ENCODE results near the gene LHFPL4.
"Not testable (repeated sequence)": the region's sequence is repeated elsewhere in the genome, so short reads cannot be mapped to it uniquely, and the experiment has no call there.

LHFPL4 gene

GRCh38 chr3:9565316-9565715 is 11.7 kb upstream of the LHFPL4 start:
- TF ChIP-seq JUND (IDR thresholded peaks at IDR 0.05; ENCODE audit: low read depth): no peak
- DNase-seq (ENCODE audit: low read depth in 1 of 2, low spot score in 1 of 2): no peak
- in situ Hi-C loops (cut with HindIII; ENCODE audit: low pct_unique_long_range_greater_than_20kb, low sequenced_read_pairs): no loop called here

- no peak for TF ChIP-seq JUND (IDR thresholded peaks at IDR 0.05; ENCODE audit: low read depth)
- in situ Hi-C loops (cut with HindIII; ENCODE audit: low pct_unique_long_range_greater_than_20kb, low sequenced_read_pairs): no loop called here
- no peak for DNase-seq (ENCODE audit: low read depth in 1 of 2, low spot score in 1 of 2)
Measured at GRCh38 chr3:9563851-9564250, 10.2 kb upstream of the LHFPL4 start.

DNA sequence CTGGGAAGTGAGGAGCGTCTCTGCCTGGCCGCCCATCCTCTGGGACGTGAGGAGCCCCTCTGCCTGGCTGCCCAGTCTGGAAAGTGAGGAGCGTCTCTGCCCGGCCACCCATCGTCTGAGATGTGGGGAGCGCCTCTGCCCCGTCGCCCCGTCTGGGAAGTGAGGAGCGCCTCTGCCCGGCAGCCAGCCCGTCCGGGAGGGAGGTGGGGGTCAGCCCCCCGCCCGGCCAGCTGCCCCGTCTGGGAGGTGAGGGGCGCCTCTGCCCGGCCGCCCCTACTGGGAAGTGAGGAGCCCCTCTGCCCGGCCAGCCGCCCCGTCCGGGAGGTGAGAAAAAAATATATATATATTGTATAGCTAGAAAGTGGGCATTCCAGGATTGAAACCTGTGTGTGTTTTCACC is 6.4 kb upstream of the LHFPL4 start:
- DNase-seq (ENCODE audit: low read depth in 1 of 2, low spot score in 1 of 2); in situ Hi-C loops (cut with HindIII; ENCODE audit: low pct_unique_long_range_greater_than_20kb, low sequenced_read_pairs): not testable (repeated sequence)

DNA sequence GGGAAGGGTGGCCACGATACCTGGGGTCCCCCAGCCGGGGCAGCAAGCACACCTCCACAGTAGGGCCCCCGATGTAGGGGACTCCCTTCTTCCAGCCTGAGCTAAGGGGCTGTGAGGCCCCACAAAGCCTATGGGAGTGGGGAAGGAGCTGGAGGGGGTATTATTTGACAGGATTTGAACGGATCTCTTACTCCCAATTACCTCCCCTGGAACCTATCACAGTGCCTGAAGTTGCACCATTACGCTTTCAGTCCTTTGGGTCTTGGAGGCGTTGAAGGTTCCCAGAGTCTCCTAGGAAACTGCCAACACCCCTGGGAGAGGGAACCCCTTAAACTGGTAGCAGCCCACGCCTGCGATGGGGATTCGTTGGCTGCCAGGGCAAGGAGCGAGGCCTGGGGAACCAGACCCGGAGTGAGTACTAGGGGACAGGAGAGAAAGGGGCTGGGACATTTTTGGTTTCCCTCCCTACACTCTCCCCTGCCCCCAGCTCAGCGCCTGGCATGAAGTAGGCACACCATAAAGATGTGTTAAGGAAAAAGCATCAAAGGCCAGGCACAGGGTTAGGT is 409 bp upstream of the LHFPL4 start:
- in situ Hi-C loops (cut with HindIII; ENCODE audit: low pct_unique_long_range_greater_than_20kb, low sequenced_read_pairs): no loop called here
- no peak for TF ChIP-seq JUND (IDR thresholded peaks at IDR 0.05; ENCODE audit: low read depth)
- DNase-seq (ENCODE audit: low read depth in 1 of 2, low spot score in 1 of 2): no peak

- peak; percentile 89 to 97 for DNase-seq (ENCODE audit: low read depth in 1 of 2, low spot score in 1 of 2)
- in situ Hi-C loops (cut with HindIII; ENCODE audit: low pct_unique_long_range_greater_than_20kb, low sequenced_read_pairs): no loop called here
- TF ChIP-seq JUND (IDR thresholded peaks at IDR 0.05; ENCODE audit: low read depth): no peak
Measured at GRCh38 chr3:9552252-9552999, 1.2 kb downstream of the LHFPL4 start.

DNA sequence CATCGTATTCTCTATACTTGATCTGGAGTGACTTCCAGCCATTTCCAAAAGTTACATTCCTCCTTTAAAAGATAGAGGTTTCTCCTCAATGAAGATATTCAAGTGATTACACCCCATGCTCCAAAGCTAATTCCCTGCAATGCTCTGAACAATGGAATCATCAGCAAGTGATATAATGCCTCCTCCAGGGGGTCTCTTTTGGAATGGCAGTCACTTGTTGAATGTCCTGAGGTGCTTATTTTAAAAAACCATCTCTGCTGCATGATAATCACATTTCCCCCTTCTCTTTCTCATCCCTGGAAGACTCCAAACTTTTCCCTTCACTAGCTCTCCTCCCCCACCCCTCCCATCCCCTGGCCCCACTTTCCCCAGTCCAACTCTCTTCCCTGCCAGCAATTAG is 2.6 kb downstream of the LHFPL4 start:
- in situ Hi-C loops (cut with HindIII; ENCODE audit: low pct_unique_long_range_greater_than_20kb, low sequenced_read_pairs): no loop called here
- DNase-seq (ENCODE audit: low read depth in 1 of 2, low spot score in 1 of 2): no peak
- no peak for TF ChIP-seq JUND (IDR thresholded peaks at IDR 0.05; ENCODE audit: low read depth)

DNA sequence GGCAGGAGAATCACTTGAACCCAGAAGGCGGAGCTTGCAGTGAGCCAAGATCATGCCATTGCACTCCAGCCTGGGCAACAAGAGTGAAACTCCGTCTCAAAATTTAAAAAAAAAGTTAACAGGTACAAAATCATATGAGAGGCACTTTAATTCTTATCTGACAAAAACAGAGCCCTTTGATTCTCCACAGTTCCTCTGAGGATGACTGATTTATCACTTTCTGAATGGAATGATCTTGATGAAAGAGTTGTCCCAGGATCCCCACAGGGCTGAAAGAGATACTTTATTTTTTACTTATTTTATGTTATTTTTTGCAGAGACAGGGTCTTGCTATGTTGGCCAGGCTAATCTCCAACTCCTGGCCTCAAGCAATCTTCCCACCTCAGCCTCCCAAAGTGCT is 4.0 kb downstream of the LHFPL4 start:
- in situ Hi-C loops (cut with HindIII; ENCODE audit: low pct_unique_long_range_greater_than_20kb, low sequenced_read_pairs): no loop called here
- no peak for TF ChIP-seq JUND (IDR thresholded peaks at IDR 0.05; ENCODE audit: low read depth)

DNA sequence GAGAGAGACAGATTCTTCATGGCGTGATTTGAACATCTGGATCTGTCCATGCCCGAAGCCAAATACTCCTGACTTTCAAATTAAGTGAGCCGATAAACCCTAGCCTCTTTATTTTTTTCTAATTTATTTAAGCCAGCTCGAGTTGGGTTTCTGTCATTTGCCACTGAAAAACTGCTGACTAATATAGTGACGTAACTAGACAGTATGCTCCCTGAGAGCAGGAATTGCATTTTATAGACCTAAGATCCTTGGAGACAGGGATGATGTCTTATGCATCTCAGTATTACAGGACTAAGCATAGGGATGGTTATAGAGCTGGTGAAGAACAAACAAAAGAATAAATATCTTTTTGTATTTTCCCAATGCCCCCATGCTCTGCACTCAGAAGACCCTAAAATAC is 4.6 kb downstream of the LHFPL4 start:
- DNase-seq (ENCODE audit: low read depth in 1 of 2, low spot score in 1 of 2): no peak
- in situ Hi-C loops (cut with HindIII; ENCODE audit: low pct_unique_long_range_greater_than_20kb, low sequenced_read_pairs): no loop called here
- no peak for TF ChIP-seq JUND (IDR thresholded peaks at IDR 0.05; ENCODE audit: low read depth)

More for the DNA sequence above, 4.0 kb downstream of the LHFPL4 start:
- DNase-seq (ENCODE audit: low read depth in 1 of 2, low spot score in 1 of 2): no peak

GRCh38 chr3:9542182-9542581 is 11.4 kb downstream of the LHFPL4 start:
- in situ Hi-C loops (cut with HindIII; ENCODE audit: low pct_unique_long_range_greater_than_20kb, low sequenced_read_pairs): no loop called here
- DNase-seq (ENCODE audit: low read depth in 1 of 2, low spot score in 1 of 2): no peak
- TF ChIP-seq JUND (IDR thresholded peaks at IDR 0.05; ENCODE audit: low read depth): no peak

DNA sequence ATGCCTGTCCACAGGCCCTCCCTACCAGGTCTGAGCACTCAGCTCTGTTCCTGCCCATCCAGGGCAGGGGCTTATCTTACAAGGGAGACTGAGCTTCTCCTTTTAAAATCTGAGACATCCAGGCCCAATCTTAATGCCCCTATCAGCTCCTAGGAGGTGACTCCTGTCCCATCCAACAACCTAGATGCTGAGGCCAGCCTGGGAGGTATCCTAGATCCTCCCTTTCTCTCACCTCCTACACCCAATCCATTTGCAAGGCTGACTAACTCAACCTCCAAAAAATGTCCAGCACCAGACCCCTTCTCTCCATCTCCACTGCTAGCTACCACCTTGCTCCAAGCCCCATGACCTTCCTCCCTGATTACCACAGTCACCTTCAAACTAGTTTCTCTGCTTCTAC is 17.4 kb downstream of the LHFPL4 start:
- no peak for TF ChIP-seq JUND (IDR thresholded peaks at IDR 0.05; ENCODE audit: low read depth)
- in situ Hi-C loops (cut with HindIII; ENCODE audit: low pct_unique_long_range_greater_than_20kb, low sequenced_read_pairs): no loop called here
- no peak for DNase-seq (ENCODE audit: low read depth in 1 of 2, low spot score in 1 of 2)

DNA sequence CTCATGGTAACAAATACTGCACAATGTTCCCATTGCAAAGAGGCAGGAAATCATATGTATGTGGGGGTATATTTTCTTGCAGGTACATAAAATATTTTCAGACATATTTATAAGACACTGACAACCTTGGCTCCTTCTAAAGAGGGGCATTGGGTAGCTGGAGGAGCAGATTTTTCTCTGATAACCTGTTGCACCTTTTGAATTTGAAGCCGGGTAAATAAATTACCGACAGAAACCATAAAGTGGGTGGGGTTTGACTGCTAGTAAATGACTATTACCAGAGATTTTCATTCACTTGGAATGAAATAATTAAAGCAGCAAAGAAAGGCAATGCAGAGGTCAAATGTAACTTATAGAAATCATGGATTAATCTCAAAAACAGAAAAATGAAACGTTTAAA is 19.2 kb downstream of the LHFPL4 start:
- in situ Hi-C loops (cut with HindIII; ENCODE audit: low pct_unique_long_range_greater_than_20kb, low sequenced_read_pairs): no loop called here
- TF ChIP-seq JUND (IDR thresholded peaks at IDR 0.05; ENCODE audit: low read depth): no peak
- DNase-seq (ENCODE audit: low read depth in 1 of 2, low spot score in 1 of 2): no peak

DNA sequence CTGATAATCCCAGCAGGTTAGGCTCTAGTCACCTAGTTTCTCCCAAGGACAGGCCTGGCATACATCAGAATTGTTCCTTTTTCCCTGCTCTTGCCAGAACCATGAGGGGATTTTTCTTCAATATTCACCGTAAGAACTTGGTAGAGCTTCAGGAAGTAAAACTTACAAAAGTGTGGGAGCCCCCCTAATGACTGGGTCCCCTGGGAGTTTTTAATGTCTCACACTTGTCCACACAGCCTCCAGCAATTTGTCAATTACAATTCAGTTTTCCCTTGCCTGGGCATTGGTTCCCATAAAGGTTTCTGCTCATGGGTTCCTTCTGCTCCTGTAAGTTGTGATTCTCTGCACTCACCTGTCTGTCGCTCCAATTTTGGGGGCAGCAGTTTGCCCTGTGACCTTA is 28.5 kb downstream of the LHFPL4 start:
- in situ Hi-C loops (cut with HindIII; ENCODE audit: low pct_unique_long_range_greater_than_20kb, low sequenced_read_pairs): no loop called here
- TF ChIP-seq JUND (IDR thresholded peaks at IDR 0.05; ENCODE audit: low read depth): no peak

GRCh38 chr3:9514956-9515355 is 38.7 kb downstream of the LHFPL4 start:
- DNase-seq (ENCODE audit: low read depth in 1 of 2, low spot score in 1 of 2): no peak
- TF ChIP-seq JUND (IDR thresholded peaks at IDR 0.05; ENCODE audit: low read depth): no peak
- in situ Hi-C loops (cut with HindIII; ENCODE audit: low pct_unique_long_range_greater_than_20kb, low sequenced_read_pairs): no loop called here

More for the DNA sequence above, 28.5 kb downstream of the LHFPL4 start:
- no peak for DNase-seq (ENCODE audit: low read depth in 1 of 2, low spot score in 1 of 2)

- in situ Hi-C loops (cut with HindIII; ENCODE audit: low pct_unique_long_range_greater_than_20kb, low sequenced_read_pairs): no loop called here
- TF ChIP-seq JUND (IDR thresholded peaks at IDR 0.05; ENCODE audit: low read depth): no peak
- DNase-seq (ENCODE audit: low read depth in 1 of 2, low spot score in 1 of 2): no peak
Measured at GRCh38 chr3:9514306-9514705, 39.3 kb downstream of the LHFPL4 start.
